ENCODE measurements around the gene PRG3.

Gene PRG3

GRCh38 chr11:57358991-57359390, 22.0 kb downstream of the PRG3 start:
- no peak for TF ChIP-seq CTCF (conservative IDR thresholded peaks at IDR 0.05; ENCODE audit: low read depth)
- DNase-seq (ENCODE audit: low spot score) = no peak
- POLR2A ChIA-PET (ENCODE audit: low non-redundant PET) = no interaction called here
- CTCF ChIA-PET = no interaction called here
- no peak overlapping the region for H3K27ac ChIP-seq

- no peak overlapping the region for H3K27ac ChIP-seq
- TF ChIP-seq CTCF (conservative IDR thresholded peaks at IDR 0.05; ENCODE audit: low read depth) = no peak
- DNase-seq (ENCODE audit: low spot score) = peak; percentile 35
- CTCF ChIA-PET = interaction anchor here (0.6 kb wide), 1 partner anchor 26 kb away, joined by 3 read pairs; no protein-coding TSS in a partner anchor
- POLR2A ChIA-PET (ENCODE audit: low non-redundant PET) = no interaction called here
Measured at GRCh38 chr11:57358543-57358961, 22.4 kb downstream of the PRG3 start.

- no peak for TF ChIP-seq CTCF (conservative IDR thresholded peaks at IDR 0.05; ENCODE audit: low read depth)
- ChIA-PET CTCF (interaction anchor here (1.2 kb wide), 1 partner anchor 100 kb away, joined by 5 read pairs; no protein-coding TSS in a partner anchor), POLR2A (ENCODE audit: low non-redundant PET) (no interaction called here)
- H3K27ac ChIP-seq = no peak overlapping the region
- no peak for DNase-seq (ENCODE audit: low spot score)
Measured at GRCh38 chr11:57357856-57358255, 23.1 kb downstream of the PRG3 start.

- no peak for TF ChIP-seq CTCF (conservative IDR thresholded peaks at IDR 0.05; ENCODE audit: low read depth)
- ChIA-PET POLR2A (ENCODE audit: low non-redundant PET) (no interaction called here), CTCF (interaction anchor here (1.2 kb wide), 1 partner anchor 101 kb away, joined by 5 read pairs; no protein-coding TSS in a partner anchor)
- no peak for DNase-seq (ENCODE audit: low spot score)
- no peak overlapping the region for H3K27ac ChIP-seq
Measured at GRCh38 chr11:57357310-57357709, 23.6 kb downstream of the PRG3 start.

GRCh38 chr11:57356268-57356667, 24.7 kb downstream of the PRG3 start:
- no peak for TF ChIP-seq CTCF (conservative IDR thresholded peaks at IDR 0.05; ENCODE audit: low read depth)
- H3K27ac ChIP-seq = no peak overlapping the region
- ChIA-PET CTCF (no interaction called here), POLR2A (ENCODE audit: low non-redundant PET) (no interaction called here)
- DNase-seq (ENCODE audit: low spot score) = no peak

GRCh38 chr11:57354699-57355098, 26.3 kb downstream of the PRG3 start:
- no peak for DNase-seq (ENCODE audit: low spot score)
- ChIA-PET POLR2A (ENCODE audit: low non-redundant PET) (no interaction called here), CTCF (interaction anchor here (0.6 kb wide), 1 partner anchor 122 kb away, joined by 4 read pairs; no protein-coding TSS in a partner anchor)
- no peak overlapping the region for H3K27ac ChIP-seq
- TF ChIP-seq CTCF (conservative IDR thresholded peaks at IDR 0.05; ENCODE audit: low read depth) = no peak

GRCh38 chr11:57353852-57354251, 27.1 kb downstream of the PRG3 start:
- TF ChIP-seq CTCF (conservative IDR thresholded peaks at IDR 0.05; ENCODE audit: low read depth) = no peak
- no peak overlapping the region for H3K27ac ChIP-seq
- POLR2A ChIA-PET (ENCODE audit: low non-redundant PET) = no interaction called here
- no peak for DNase-seq (ENCODE audit: low spot score)
- CTCF ChIA-PET = no interaction called here

Data from RWPE1 (cell line).